Measurements from ENCODE around the gene POU6F1. TPM values are rescaled to one million over a fixed set of nuclear protein-coding genes. Genes with fewer than 3 reads are reported as not detected.

POU6F1 gene
- total and polyA plus RNA-seq, 4 donors: 0.33 to 2.8 (median 1.6) TPM

DNA sequence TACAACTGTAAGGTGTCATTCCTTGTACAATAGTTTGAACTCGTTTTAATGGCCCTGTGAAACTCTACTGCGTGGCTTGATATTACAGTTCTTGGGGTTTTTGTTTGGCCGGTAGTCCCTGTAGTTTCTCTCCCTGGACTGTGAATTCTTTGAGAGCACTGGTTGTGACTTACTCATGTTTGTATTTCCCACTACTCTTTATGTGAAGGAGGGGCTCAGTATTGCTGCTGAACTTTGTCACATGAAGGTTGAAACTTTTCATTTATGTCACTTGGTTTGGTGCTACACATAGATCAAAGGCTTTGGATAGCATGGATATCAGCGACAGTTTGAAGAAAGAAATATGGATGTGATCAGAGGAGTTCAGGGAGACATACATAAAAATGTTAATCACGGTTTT, 1.5 kb upstream of the POU6F1 start:
- no peaks in the 10 kb centered on the region for H3K36me3 ChIP-seq (ENCODE audit: control insufficient read depth in 4 of 4, insufficient read depth in 3 of 4, low read depth in 1 of 4, low read length in 3 of 4)
- WGBS: 76% methylated on average over 5 of the region's 5 CpGs
- peaks cover 0 to 16% (median 6%) of the 10 kb centered on the region in 4 donors for H3K4me1 ChIP-seq (ENCODE audit: control insufficient read depth in 4 of 4, insufficient read depth in 4 of 4, low read length in 3 of 4)
- H3K4me3 ChIP-seq (ENCODE audit: low read depth in 1 of 3, low read length in 3 of 3): no peak overlapping the region
- no peak for DNase-seq (ENCODE audit: low spot score)
- H3K9me3 ChIP-seq (ENCODE audit: control insufficient read depth in 4 of 4, low read length in 3 of 4): no peaks in the 10 kb centered on the region
- no peak overlapping the region for H3K9ac ChIP-seq (ENCODE audit: low read depth in 1 of 2, low read length in 2 of 2)
- no peak overlapping the region for H3K27ac ChIP-seq (ENCODE audit: low read depth in 1 of 2, low read length in 2 of 2)
- TF ChIP-seq FOXA1 (IDR thresholded peaks at IDR 0.05): no peak
- TF ChIP-seq, protein P1, sequence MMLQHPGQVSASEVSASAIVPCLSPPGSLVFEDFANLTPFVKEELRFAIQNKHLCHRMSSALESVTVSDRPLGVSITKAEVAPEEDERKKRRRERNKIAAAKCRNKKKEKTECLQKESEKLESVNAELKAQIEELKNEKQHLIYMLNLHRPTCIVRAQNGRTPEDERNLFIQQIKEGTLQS (IDR thresholded peaks at IDR 0.05): no peak
- TF ChIP-seq HNF4G (IDR thresholded peaks at IDR 0.05): no peak
- TF ChIP-seq FOXA2 (IDR thresholded peaks at IDR 0.05): no peak
- no peak for TF ChIP-seq JUND (IDR thresholded peaks at IDR 0.05)
- TF ChIP-seq ZBTB33 (IDR thresholded peaks at IDR 0.05): no peak
- no peak for TF ChIP-seq SP1 (IDR thresholded peaks at IDR 0.05)
- TF ChIP-seq HNF4A (conservative IDR thresholded peaks at IDR 0.05): no peak
- H3K27me3 ChIP-seq (ENCODE audit: control insufficient read depth in 4 of 4, insufficient read depth in 4 of 4, low read length in 3 of 4): no peaks in the 10 kb centered on the region

- TF ChIP-seq CTCF (IDR thresholded peaks at IDR 0.05; ENCODE audit: low read depth, low read length, missing input control) (peak; percentile 15), TAF1 (conservative IDR thresholded peaks at IDR 0.05) (peak; percentile 42), NR2F2 (IDR thresholded peaks at IDR 0.05) (no peak)
- WGBS: 28% methylated on average over 10 of the region's 10 CpGs
- DNase-seq (ENCODE audit: low spot score): no peak
Observed at GRCh38 chr12:51218607-51219161, 822 bp upstream of the POU6F1 start.

DNA sequence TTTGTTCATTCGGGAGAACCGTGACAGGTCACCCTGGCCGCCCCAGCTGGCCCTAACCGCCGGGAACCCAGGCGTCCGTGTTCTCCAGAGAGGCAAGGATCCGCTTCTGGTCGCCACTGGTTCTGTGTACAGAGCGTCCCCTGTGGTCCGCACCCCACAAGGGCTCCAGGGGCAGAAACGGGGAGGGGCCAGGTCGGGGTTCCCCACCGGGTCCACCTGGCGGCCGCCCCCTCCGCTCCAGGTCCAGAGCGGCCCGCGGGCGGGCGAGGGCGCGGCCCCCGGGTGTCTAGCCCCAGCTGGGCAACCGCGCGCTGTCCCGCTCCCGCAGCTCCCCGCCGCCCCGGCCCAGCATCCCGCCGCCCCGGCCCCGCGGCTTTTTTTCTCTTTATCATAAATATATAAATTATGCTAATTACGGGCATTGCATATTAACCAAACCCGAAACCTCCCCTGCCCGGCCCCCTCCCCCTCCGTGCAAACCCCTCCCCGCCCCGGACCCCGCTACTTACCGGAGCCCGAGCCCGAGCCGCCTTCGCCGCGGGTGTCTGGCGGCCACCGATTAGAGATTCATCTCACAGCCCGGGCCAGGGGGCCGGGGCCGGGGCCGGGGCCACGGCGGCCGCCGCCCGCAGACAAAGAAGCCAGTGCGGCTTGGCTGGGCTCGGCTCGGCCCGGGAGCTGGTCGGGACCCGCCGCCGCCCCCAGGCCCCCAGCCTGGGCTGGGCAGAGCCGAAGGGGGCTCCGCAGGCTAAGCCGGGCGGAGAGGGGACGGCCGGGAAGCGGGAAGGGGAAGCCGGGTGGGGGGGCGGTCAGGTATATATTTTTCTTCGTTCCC, 512 bp downstream of the POU6F1 start:
- peak overlapping the region; percentile 59 to 98 (median 90) for H3K4me3 ChIP-seq (ENCODE audit: low read depth in 1 of 3, low read length in 3 of 3)
- H3K36me3 ChIP-seq (ENCODE audit: control insufficient read depth in 4 of 4, insufficient read depth in 3 of 4, low read depth in 1 of 4, low read length in 3 of 4): no peaks in the 10 kb centered on the region
- peak overlapping the region; percentile 76 to 79 for H3K27ac ChIP-seq (ENCODE audit: low read depth in 1 of 2, low read length in 2 of 2)
- H3K9ac ChIP-seq (ENCODE audit: low read depth in 1 of 2, low read length in 2 of 2): peak overlapping the region; percentile 16 to 64
- DNase-seq (ENCODE audit: low spot score): peak; percentile 61
- peaks cover 0 to 14% (median 6%) of the 10 kb centered on the region in 4 donors for H3K4me1 ChIP-seq (ENCODE audit: control insufficient read depth in 4 of 4, insufficient read depth in 4 of 4, low read length in 3 of 4)
- H3K27me3 ChIP-seq (ENCODE audit: control insufficient read depth in 4 of 4, insufficient read depth in 4 of 4, low read length in 3 of 4): no peaks in the 10 kb centered on the region
- 1% methylated on average over 81 of the region's 81 CpGs for WGBS
- no peaks in the 10 kb centered on the region for H3K9me3 ChIP-seq (ENCODE audit: control insufficient read depth in 4 of 4, low read length in 3 of 4)
- TF ChIP-seq HNF4G (IDR thresholded peaks at IDR 0.05): no peak
- no peak for TF ChIP-seq ZBTB33 (IDR thresholded peaks at IDR 0.05)
- peak; percentile 5 for TF ChIP-seq CTCF (IDR thresholded peaks at IDR 0.05; ENCODE audit: low read depth, low read length, missing input control)
- no peak for TF ChIP-seq EGR1 (IDR thresholded peaks at IDR 0.05; ENCODE audit: low read depth in 2 of 2)
- TF ChIP-seq MAX (IDR thresholded peaks at IDR 0.05): no peak
- TF ChIP-seq TAF1 (conservative IDR thresholded peaks at IDR 0.05): no peak
- no peak for TF ChIP-seq YY1 (IDR thresholded peaks at IDR 0.05)
- no peak for TF ChIP-seq JUND (IDR thresholded peaks at IDR 0.05)

More at GRCh38 chr12:51218607-51219161, 822 bp upstream of the POU6F1 start:
- Histone ChIP-seq H3K27me3 (ENCODE audit: control insufficient read depth in 4 of 4, insufficient read depth in 4 of 4, low read length in 3 of 4) (no peaks in the 10 kb centered on the region), H3K9ac (ENCODE audit: low read depth in 1 of 2, low read length in 2 of 2) (peak overlapping the region; percentile 64 to 73), H3K9me3 (ENCODE audit: control insufficient read depth in 4 of 4, low read length in 3 of 4) (no peaks in the 10 kb centered on the region), H3K27ac (ENCODE audit: low read depth in 1 of 2, low read length in 2 of 2) (peak overlapping the region; percentile 76 to 79), H3K36me3 (ENCODE audit: control insufficient read depth in 4 of 4, insufficient read depth in 3 of 4, low read depth in 1 of 4, low read length in 3 of 4) (no peaks in the 10 kb centered on the region), H3K4me1 (ENCODE audit: control insufficient read depth in 4 of 4, insufficient read depth in 4 of 4, low read length in 3 of 4) (peaks cover 0 to 16% (median 6%) of the 10 kb centered on the region in 4 donors), H3K4me3 (ENCODE audit: low read depth in 1 of 3, low read length in 3 of 3) (peak overlapping the region; percentile 76 to 98 (median 90))
